Measurements from ENCODE around the gene PITX1.

Gene PITX1

DNA sequence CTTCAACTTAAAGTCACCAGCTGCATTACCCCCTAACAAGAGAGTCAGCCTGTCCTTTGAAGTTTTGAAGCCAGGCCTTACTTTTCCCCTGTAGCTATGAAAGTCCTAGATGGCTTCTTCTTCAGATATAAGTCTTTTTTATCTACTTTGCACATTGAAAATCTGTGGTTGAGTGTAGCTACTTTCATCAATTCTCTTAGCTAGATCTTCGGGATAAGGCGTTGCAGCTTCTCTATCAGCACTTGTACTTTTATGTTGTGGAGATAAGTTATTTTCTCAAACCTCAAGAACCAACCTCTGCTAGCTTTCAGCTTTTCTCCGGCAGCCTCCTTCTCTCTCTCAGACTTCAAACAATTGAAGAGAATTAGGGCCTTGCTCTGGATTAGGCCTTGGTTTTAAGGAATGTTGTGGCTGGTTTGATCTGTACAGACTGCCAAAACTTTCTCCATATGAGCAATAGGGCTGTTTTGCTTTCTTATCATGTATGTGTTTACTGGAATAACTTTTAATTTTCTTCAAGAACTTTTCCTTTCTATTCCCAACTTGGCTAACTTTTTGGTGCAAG, 44.7 kb downstream of the PITX1 start:
- no peak overlapping the region for H3K27ac ChIP-seq
- TF ChIP-seq, protein P1, sequence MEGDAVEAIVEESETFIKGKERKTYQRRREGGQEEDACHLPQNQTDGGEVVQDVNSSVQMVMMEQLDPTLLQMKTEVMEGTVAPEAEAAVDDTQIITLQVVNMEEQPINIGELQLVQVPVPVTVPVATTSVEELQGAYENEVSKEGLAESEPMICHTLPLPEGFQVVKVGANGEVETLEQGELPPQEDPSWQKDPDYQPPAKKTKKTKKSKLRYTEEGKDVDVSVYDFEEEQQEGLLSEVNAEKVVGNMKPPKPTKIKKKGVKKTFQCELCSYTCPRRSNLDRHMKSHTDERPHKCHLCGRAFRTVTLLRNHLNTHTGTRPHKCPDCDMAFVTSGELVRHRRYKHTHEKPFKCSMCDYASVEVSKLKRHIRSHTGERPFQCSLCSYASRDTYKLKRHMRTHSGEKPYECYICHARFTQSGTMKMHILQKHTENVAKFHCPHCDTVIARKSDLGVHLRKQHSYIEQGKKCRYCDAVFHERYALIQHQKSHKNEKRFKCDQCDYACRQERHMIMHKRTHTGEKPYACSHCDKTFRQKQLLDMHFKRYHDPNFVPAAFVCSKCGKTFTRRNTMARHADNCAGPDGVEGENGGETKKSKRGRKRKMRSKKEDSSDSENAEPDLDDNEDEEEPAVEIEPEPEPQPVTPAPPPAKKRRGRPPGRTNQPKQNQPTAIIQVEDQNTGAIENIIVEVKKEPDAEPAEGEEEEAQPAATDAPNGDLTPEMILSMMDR (conservative IDR thresholded peaks at IDR 0.05), result no peak

DNA sequence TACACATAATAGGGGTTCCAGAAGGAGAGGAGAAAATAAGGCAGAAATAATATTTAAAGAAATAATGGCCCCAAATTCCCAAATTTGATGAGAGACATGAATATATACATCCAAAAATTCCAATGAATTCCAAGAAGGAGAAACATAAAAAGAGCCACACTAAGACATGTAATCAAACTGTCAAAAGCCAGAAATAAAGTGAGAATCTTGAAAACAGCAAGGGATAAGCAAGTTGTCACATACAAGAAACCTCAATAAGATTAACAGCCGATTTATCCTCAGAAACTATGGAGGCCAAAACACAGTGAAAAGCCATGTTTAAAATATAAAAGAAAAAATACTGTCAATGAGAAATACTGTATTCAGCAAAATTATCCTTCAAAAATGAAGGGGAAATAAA, 51.8 kb downstream of the PITX1 start:
- TF ChIP-seq, protein P1 (conservative IDR thresholded peaks at IDR 0.05), result no peak
- H3K27ac ChIP-seq, result no peak overlapping the region

DNA sequence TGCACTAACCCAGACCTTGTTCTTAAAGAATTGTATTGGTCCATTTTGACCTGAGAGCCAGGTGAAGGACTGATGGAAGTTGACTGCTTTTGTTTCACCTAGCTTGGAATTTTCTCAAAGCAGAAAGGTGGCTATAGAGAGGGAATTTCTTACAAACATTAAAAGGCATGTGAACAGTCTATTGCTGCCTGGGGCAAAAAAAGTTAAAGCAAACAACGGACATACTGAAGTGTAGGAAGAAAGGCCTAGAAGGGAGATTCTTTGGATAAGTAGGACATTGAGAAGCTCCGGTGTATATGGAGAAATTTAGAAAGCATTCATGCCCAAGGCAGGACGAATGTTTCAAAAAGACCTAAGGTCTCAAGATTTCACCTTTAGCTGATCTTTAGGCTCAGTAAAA, 54.6 kb downstream of the PITX1 start:
- no peak overlapping the region for H3K27ac ChIP-seq
- TF ChIP-seq, protein P1 (conservative IDR thresholded peaks at IDR 0.05), result no peak

Data from VCaP (cell line).